HG03457 (cell line): ENCODE measurements around the gene MVB12A.

Experiments used
- ATAC-seq: cut with Tn5 transposase; IDR thresholded peaks from one replicate; pipeline ENCODE4 v1.9.1; 2021; ENCODE audit warnings: moderate number of reproducible peaks; ENCODE audit not compliant: unreplicated experiment

The MVB12A gene

DNA sequence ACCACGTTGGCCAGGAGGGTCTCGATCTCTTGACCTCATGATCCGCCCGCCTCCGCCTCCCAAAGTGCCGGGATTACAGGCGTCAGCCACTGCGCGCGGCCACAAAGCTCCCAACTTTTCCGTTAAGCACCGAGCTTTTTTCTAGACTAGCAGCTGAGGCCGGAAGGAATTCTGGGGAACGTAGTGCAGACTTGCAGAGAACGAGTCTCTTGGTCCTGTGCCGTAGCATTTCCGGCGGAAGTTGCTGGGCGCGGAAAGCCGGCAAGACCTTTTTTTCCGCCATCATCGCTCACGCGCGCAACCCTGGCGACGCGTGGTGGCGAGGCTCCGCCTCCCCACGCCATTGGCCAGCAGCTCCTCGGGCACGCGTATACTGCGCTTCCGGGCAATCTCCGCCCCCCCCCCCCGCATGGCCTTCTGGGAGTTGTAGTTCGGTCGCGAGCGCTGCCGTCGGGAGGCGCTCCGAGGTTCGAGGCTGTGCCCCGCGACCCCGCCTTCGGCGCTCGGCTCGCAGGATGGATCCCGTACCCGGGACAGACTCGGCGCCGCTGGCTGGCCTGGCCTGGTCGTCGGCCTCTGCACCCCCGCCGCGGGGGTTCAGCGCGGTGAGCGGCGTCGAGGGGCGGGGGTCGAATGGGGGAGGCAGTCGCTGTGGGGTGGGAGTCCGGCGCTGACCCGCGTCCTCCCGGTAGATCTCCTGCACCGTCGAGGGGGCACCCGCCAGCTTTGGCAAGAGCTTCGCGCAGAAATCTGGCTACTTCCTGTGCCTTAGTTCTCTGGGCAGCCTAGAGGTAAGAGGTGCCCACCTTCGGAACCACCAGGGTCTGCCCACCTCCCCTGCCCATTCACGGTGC, at the start of gene MVB12A:
MVB12A (plus strand) TSS at position 427 of the 854 bp plus-strand sequence; CDS start at position 516, 89 bp downstream.
- peak; percentile 60 for ATAC-seq

GRCh38 chr19:17376935-17377600, 42.8 kb upstream of the MVB12A start, which contains the start of gene PLVAP:
PLVAP (minus strand) TSS chr19:17377342; CDS start chr19:17377288, 54 bp downstream.
- no peak for ATAC-seq

DNA sequence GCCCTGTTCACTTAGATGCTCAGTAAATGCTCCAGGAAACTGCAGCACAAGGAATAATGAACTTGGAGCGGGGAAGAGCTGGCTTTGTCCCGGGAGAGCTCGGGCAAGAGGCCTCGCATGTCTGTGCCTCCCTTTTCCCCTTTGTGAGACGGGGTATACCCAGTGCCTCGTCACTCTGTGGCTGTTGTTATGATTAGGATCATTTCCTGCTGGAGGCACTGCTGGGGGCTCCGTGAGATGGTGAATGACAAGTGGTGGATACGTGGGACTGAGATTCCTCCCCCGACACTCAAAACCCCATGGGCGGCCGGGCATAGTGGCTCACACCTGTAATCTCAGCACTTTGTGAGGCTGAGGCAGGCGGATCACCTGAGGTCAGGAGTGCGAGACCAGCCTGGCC, 41.6 kb upstream of the MVB12A start:
- no peak for ATAC-seq

- no peak for ATAC-seq
These were observed 40.6 kb upstream of the MVB12A start for GRCh38 chr19:17379221-17379631.

- ATAC-seq, result no peak
These were observed 39.3 kb upstream of the MVB12A start for GRCh38 chr19:17380426-17381138.

- ATAC-seq, result no peak
These were observed 33.8 kb upstream of the MVB12A start for GRCh38 chr19:17385878-17386611.

DNA sequence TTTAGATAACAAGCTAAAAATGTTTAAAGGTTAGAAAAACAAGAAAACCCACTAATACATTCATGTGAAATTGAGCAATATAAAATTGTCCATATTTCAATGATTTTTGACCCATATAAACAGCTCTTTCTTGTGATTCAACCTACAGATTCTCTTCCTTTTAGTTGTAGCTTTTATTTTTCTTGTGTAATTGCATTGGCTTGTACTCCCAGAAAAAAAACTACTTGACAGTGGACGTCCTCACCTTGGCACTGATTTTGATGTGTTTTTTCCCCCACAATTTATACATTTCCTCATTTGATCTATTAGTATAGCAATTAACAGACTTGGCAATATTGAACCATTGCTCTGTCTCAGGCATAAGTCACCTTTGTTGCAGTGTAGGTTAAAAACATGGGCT, 30.6 kb upstream of the MVB12A start:
- no peak for ATAC-seq

GRCh38 chr19:17389957-17390664, 29.7 kb upstream of the MVB12A start:
- ATAC-seq, result no peak

DNA sequence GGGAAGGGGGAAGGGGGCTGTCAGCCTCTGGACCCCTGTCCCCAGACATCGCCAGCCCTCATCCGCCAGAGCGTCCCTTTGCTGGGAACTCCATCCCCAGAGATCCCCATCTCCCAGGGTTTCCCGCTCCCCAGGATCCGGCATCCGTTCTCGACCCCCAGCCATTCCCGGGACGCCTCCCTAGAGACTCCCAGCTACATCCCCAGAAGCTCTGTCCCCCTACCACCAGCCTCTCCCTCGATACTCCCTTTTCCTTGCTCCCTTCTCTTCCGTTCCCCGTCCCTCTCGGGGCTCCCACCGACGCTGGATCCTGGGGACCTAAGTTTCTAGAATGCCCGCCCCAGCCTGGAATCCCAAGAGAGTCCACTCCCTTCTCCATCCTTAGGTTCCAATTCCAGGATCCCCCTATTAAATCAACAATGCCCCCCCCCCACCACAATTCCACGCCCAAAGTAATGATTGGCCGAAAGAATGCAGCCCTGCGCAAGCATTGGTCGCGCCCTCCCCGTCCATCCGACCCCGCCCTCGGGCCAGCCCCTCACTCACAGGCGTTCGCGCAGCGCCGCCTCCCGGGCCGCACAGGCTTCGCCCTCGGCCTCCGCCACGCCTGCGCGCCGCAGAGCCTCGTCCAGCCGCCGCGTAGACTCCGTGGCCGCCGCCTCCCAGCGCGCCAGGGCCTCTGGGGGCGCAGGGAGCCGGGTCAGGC, 29.0 kb upstream of the MVB12A start:
- ATAC-seq, result peak; percentile 84

DNA sequence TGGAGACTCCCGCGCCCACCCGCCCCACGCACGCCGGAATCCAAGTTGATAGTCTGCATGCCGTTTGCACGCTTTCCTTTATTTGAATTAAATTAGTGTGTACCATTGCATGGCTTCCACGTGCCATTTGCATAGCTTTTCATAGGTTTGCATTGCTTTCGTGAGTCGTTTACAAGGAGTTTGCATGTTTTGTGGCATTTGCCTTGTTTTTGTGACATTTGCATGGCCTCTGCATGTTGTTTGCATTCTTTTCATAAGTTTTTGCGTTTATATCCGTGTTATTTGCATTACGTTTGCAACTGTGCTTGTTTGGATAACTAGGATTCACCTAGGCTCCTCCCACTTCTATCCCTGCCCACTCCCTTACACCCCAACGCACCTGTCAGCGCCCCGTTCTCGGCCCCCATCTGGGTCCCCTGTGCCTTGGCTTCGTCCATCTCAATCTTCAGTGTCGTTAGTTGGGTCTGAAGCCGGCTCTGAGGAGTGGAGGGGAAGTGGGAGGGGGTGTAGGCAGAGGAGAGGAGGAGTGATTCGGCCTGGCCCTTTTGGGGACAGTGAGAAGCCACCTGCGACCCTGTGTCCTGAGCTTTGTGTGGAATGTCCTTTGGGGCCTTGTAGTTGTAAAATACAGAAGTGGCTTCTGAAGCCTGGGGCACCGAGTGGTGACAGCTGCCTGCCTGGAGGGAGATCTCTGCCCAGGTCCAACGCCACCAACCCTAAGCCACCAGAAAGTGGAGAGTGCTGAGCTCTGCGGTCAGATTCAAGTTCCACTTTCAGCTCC, 28.3 kb upstream of the MVB12A start:
- ATAC-seq, result no peak

GRCh38 chr19:17393002-17393401, 26.8 kb upstream of the MVB12A start:
- no peak for ATAC-seq

DNA sequence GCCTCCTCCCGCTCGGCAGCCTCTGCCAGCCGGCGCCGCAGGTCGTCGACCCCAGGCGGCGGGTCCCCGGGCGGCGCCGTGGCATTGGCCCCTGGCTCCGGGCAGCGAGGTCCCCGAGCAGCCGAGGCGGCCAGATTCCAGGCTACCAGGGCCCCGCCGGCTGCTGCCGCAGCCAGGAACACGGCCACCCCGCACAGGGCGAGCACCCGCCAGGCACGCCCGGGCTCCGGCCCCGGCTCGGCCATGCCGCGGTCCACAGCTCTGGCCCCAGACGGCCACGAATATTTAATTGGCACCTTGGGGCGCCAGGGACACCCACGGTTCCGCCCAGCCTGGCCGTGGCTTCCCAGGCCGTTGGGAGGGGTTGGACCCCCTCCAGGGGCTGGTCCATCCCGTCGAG, 25.9 kb upstream of the MVB12A start, which contains the start of gene CCDC194:
CCDC194 (minus strand) TSS at position 283 of the 400 bp plus-strand sequence; CDS start at position 245, 38 bp downstream.
- no peak for ATAC-seq

- ATAC-seq, result no peak
These were observed 24.9 kb upstream of the MVB12A start for GRCh38 chr19:17394891-17395415.

DNA sequence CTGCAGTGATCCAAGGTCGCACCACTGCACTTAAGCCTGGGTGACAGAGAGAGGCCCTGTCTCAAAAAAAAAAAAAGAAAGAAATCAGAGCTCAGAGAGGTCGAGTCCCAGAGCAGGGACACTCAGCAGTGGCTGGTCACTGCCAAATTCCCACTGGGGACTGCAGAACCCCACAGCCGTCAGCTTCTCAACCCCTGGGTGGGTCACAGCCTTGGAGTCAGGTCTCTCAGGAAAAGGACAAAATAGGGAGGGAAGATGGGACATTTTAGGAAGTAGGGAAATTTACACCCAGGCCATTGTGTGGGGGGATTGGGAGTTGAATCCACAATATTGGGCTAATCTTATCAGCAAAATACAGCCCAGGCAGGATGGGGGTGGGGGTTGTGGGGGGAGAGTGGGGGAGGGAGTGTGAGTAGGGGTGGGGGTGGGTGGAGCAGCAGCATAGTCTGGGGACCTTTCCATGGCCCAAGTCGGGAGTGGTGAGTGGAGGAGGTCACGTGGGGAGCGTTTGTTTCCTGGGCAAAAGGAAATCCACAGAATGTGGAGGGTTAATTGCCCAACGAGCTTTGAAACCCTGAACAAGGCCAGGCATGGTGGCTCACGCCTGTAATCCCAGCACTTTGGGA, 20.8 kb upstream of the MVB12A start:
- ATAC-seq, result no peak

DNA sequence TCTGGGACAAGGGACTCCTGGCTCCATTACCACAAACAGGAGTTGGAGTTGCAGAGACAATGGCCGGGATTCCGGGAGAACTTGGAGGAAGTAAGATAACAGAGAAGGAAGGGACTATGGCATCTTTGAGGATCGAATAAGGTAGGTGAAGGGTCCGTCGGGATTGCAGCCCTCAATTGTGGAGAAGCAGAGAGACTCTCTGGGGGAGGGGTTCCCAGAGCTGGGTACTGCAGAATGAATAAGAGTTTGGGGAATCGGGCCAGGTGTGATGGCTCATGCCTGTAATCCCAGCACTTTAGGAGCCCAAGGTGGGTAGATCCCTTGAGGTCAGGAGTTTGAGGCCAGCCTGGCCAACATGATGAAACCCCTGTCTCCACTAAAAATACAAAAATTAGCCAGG, 18.2 kb upstream of the MVB12A start:
- no peak for ATAC-seq

DNA sequence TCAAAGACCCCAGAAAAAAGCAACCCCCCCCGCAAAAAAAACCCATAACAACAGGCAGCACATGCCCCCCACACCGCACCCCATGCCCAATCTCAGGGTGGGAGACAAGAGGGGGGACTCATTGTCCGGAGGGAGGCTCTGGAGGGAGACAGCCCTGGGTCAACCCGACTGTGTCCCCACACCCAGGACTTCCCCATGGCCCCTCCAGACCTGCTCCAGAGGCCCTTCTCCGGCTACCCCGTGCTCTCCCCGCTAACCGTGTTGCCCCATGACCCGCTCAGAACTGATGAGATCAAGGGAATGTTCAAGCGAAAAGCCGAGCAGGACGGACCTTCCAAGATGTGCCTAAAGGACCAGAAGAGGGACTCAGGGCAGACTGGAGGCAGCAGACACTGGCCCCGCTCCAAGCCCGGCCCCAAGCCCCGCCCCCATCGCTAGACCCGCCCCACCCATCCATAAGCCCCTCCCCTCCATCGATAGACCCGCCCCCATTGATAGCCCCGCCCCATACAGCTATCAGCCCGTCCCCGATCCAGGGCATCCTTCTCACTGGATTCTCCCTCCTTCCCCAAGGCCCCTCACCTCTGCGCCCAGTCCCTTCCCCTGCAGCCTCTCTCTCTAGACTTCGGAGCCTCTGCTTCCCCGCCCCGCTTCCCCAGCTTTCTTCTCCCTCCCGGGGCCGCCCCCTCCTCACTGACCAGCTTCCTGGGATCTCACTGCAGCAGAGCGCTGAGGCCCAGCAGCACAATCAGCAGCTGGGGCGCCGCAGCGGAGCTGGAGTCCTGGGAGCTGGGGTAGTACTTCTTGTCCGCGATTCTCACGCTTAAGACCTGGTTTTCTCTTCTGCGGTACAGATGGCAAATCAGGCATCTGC, 16.6 kb upstream of the MVB12A start:
- no peak for ATAC-seq

- no peak for ATAC-seq
These were observed 15.8 kb upstream of the MVB12A start for GRCh38 chr19:17404015-17404414.
